ENCODE measurements around the gene CACNA2D3. TPM values are rescaled to one million over a fixed set of nuclear protein-coding genes. Genes with fewer than 3 reads are reported as not detected.

The CACNA2D3 gene
- total and polyA plus RNA-seq, 4 donors: 0.72 to 2.4 (median 1.5) TPM

- intact Hi-C loops (cut with DNase I): no loop called here
- no peaks in the 10 kb centered on the region for H3K27me3 ChIP-seq (ENCODE audit: control insufficient read depth in 1 of 2, insufficient read depth in 2 of 2, low read length in 1 of 2)
- 82 to 87% methylated on average over 8 of the region's 8 CpGs for WGBS, 2 donors
- ATAC-seq (ENCODE audit: low FRiP score) (no peak), DNase-seq (no peak)
- peaks cover 2% of the 10 kb centered on the region for H3K9me3 ChIP-seq (ENCODE audit: control insufficient read depth, low read length)
- no peak overlapping the region for H3K27ac ChIP-seq (ENCODE audit: low read depth in 1 of 2, low read length in 2 of 2)
- no peak overlapping the region for H3K4me3 ChIP-seq (ENCODE audit: low read length in 2 of 2)
- no peaks in the 10 kb centered on the region for H3K4me1 ChIP-seq (ENCODE audit: control insufficient read depth in 1 of 2, insufficient read depth in 2 of 2, low read length in 2 of 2)
- no peaks in the 10 kb centered on the region for H3K36me3 ChIP-seq (ENCODE audit: control insufficient read depth in 1 of 2, insufficient read depth in 2 of 2, low read length in 1 of 2)
Measured at GRCh38 chr3:54915976-54916375, 793.6 kb downstream of the CACNA2D3 start.

- DNase-seq (no peak), ATAC-seq (ENCODE audit: low FRiP score) (no peak)
- H3K4me3 ChIP-seq (ENCODE audit: low read length in 2 of 2): no peak overlapping the region
- intact Hi-C loops (cut with DNase I): no loop called here
- peaks cover 2% of the 10 kb centered on the region for H3K9me3 ChIP-seq (ENCODE audit: control insufficient read depth, low read length)
- no peaks in the 10 kb centered on the region for H3K27me3 ChIP-seq (ENCODE audit: control insufficient read depth in 1 of 2, insufficient read depth in 2 of 2, low read length in 1 of 2)
- H3K4me1 ChIP-seq (ENCODE audit: control insufficient read depth in 1 of 2, insufficient read depth in 2 of 2, low read length in 2 of 2): no peaks in the 10 kb centered on the region
- no peak overlapping the region for H3K27ac ChIP-seq (ENCODE audit: low read depth in 1 of 2, low read length in 2 of 2)
- no peaks in the 10 kb centered on the region for H3K36me3 ChIP-seq (ENCODE audit: control insufficient read depth in 1 of 2, insufficient read depth in 2 of 2, low read length in 1 of 2)
Measured at GRCh38 chr3:54916732-54917131, 794.4 kb downstream of the CACNA2D3 start.

GRCh38 chr3:54917174-54917573 is 794.8 kb downstream of the CACNA2D3 start:
- intact Hi-C loops (cut with DNase I): no loop called here
- no peak overlapping the region for H3K4me3 ChIP-seq (ENCODE audit: low read length in 2 of 2)
- no peaks in the 10 kb centered on the region for H3K9me3 ChIP-seq (ENCODE audit: control insufficient read depth, low read length)
- H3K27ac ChIP-seq (ENCODE audit: low read depth in 1 of 2, low read length in 2 of 2): no peak overlapping the region
- no peaks in the 10 kb centered on the region for H3K4me1 ChIP-seq (ENCODE audit: control insufficient read depth in 1 of 2, insufficient read depth in 2 of 2, low read length in 2 of 2)
- DNase-seq (no peak), ATAC-seq (ENCODE audit: low FRiP score) (no peak)
- WGBS, 2 donors: 92 to 94% methylated on average over 2 of the region's 2 CpGs
- H3K27me3 ChIP-seq (ENCODE audit: control insufficient read depth in 1 of 2, insufficient read depth in 2 of 2, low read length in 1 of 2): no peaks in the 10 kb centered on the region
- no peaks in the 10 kb centered on the region for H3K36me3 ChIP-seq (ENCODE audit: control insufficient read depth in 1 of 2, insufficient read depth in 2 of 2, low read length in 1 of 2)

- DNase-seq (no peak), ATAC-seq (ENCODE audit: low FRiP score) (no peak)
- Histone ChIP-seq H3K36me3 (ENCODE audit: control insufficient read depth in 1 of 2, insufficient read depth in 2 of 2, low read length in 1 of 2) (no peaks in the 10 kb centered on the region), H3K4me3 (ENCODE audit: low read length in 2 of 2) (no peak overlapping the region), H3K27ac (ENCODE audit: low read depth in 1 of 2, low read length in 2 of 2) (no peak overlapping the region), H3K4me1 (ENCODE audit: control insufficient read depth in 1 of 2, insufficient read depth in 2 of 2, low read length in 2 of 2) (no peaks in the 10 kb centered on the region), H3K27me3 (ENCODE audit: control insufficient read depth in 1 of 2, insufficient read depth in 2 of 2, low read length in 1 of 2) (no peaks in the 10 kb centered on the region), H3K9me3 (ENCODE audit: control insufficient read depth, low read length) (no peaks in the 10 kb centered on the region)
- intact Hi-C loops (cut with DNase I): no loop called here
- WGBS, 2 donors: 76 to 93% methylated on average over 4 of the region's 4 CpGs
Measured at GRCh38 chr3:54917862-54918261, 795.5 kb downstream of the CACNA2D3 start.

- no peaks in the 10 kb centered on the region for H3K27me3 ChIP-seq (ENCODE audit: control insufficient read depth in 1 of 2, insufficient read depth in 2 of 2, low read length in 1 of 2)
- no peaks in the 10 kb centered on the region for H3K4me1 ChIP-seq (ENCODE audit: control insufficient read depth in 1 of 2, insufficient read depth in 2 of 2, low read length in 2 of 2)
- no peak overlapping the region for H3K27ac ChIP-seq (ENCODE audit: low read depth in 1 of 2, low read length in 2 of 2)
- no peak overlapping the region for H3K4me3 ChIP-seq (ENCODE audit: low read length in 2 of 2)
- ATAC-seq (ENCODE audit: low FRiP score) (no peak), DNase-seq (no peak)
- intact Hi-C loops (cut with DNase I): no loop called here
- no peaks in the 10 kb centered on the region for H3K36me3 ChIP-seq (ENCODE audit: control insufficient read depth in 1 of 2, insufficient read depth in 2 of 2, low read length in 1 of 2)
- 93 to 94% methylated on average over 12 of the region's 12 CpGs for WGBS, 2 donors
- H3K9me3 ChIP-seq (ENCODE audit: control insufficient read depth, low read length): no peaks in the 10 kb centered on the region
Measured at GRCh38 chr3:54918516-54918915, 796.2 kb downstream of the CACNA2D3 start.

- Histone ChIP-seq H3K27me3 (ENCODE audit: control insufficient read depth in 1 of 2, insufficient read depth in 2 of 2, low read length in 1 of 2) (no peaks in the 10 kb centered on the region), H3K36me3 (ENCODE audit: control insufficient read depth in 1 of 2, insufficient read depth in 2 of 2, low read length in 1 of 2) (no peaks in the 10 kb centered on the region), H3K4me1 (ENCODE audit: control insufficient read depth in 1 of 2, insufficient read depth in 2 of 2, low read length in 2 of 2) (peaks cover 0 to 2% of the 10 kb centered on the region in 2 donors), H3K9me3 (ENCODE audit: control insufficient read depth, low read length) (no peaks in the 10 kb centered on the region), H3K27ac (ENCODE audit: low read depth in 1 of 2, low read length in 2 of 2) (no peak within 1 kb of the TSS), H3K4me3 (ENCODE audit: low read length in 2 of 2) (no peak within 1 kb of the TSS)
- 53 to 63% methylated on average over 14 of the region's 14 CpGs for WGBS, 2 donors
- DNase-seq: no peak
- intact Hi-C loops (cut with DNase I): no loop called here
- no peak for ATAC-seq (ENCODE audit: low FRiP score)
Measured at GRCh38 chr3:54928046-54928770, 805.9 kb downstream of the CACNA2D3 start, which contains the start of gene LRTM1. Gene LRTM1, minus strand, starts transcription at chr3:54928059. Its CDS starts 148 bp downstream, at chr3:54927911.

DNA sequence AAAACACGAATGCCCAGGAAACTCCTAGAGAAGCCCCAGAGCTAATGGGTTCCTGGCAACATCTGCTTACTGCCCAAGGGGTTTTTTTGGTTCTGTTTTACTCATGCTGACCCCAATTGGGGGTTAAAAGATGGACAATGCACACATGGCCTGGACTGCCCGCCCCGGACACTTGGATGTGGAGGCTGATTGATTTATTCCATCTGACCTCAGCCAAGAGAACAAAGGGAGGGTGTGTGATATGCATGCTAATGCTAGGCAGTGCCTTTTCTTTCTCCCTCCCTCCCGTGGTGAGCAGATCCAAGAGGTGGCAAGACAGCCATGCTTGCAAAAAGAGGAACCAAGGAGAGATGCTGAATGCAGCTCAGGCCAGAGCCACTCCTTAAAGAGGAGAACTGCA is 808.8 kb downstream of the CACNA2D3 start:
- intact Hi-C loops (cut with DNase I): no loop called here
- DNase-seq (no peak), ATAC-seq (ENCODE audit: low FRiP score) (no peak)
- 49 to 60% methylated on average over 4 of the region's 4 CpGs for WGBS, 2 donors
- H3K4me3 ChIP-seq (ENCODE audit: low read length in 2 of 2): no peak overlapping the region
- H3K27ac ChIP-seq (ENCODE audit: low read depth in 1 of 2, low read length in 2 of 2): no peak overlapping the region
- H3K27me3 ChIP-seq (ENCODE audit: control insufficient read depth in 1 of 2, insufficient read depth in 2 of 2, low read length in 1 of 2): no peaks in the 10 kb centered on the region
- no peaks in the 10 kb centered on the region for H3K36me3 ChIP-seq (ENCODE audit: control insufficient read depth in 1 of 2, insufficient read depth in 2 of 2, low read length in 1 of 2)
- peaks cover 0 to 2% of the 10 kb centered on the region in 2 donors for H3K4me1 ChIP-seq (ENCODE audit: control insufficient read depth in 1 of 2, insufficient read depth in 2 of 2, low read length in 2 of 2)
- no peaks in the 10 kb centered on the region for H3K9me3 ChIP-seq (ENCODE audit: control insufficient read depth, low read length)

- Histone ChIP-seq H3K9me3 (ENCODE audit: control insufficient read depth, low read length) (no peaks in the 10 kb centered on the region), H3K27me3 (ENCODE audit: control insufficient read depth in 1 of 2, insufficient read depth in 2 of 2, low read length in 1 of 2) (no peaks in the 10 kb centered on the region), H3K27ac (ENCODE audit: low read depth in 1 of 2, low read length in 2 of 2) (no peak overlapping the region), H3K4me3 (ENCODE audit: low read length in 2 of 2) (no peak overlapping the region), H3K36me3 (ENCODE audit: control insufficient read depth in 1 of 2, insufficient read depth in 2 of 2, low read length in 1 of 2) (no peaks in the 10 kb centered on the region), H3K4me1 (ENCODE audit: control insufficient read depth in 1 of 2, insufficient read depth in 2 of 2, low read length in 2 of 2) (no peaks in the 10 kb centered on the region)
- no peak for ATAC-seq (ENCODE audit: low FRiP score)
- 30 to 36% methylated on average over 4 of the region's 4 CpGs for whole genome bisulfite sequencing, 2 donors
- intact Hi-C loops (cut with DNase I): no loop called here
- no peak for DNase-seq
Measured at GRCh38 chr3:54932606-54933005, 810.3 kb downstream of the CACNA2D3 start.

GRCh38 chr3:54935869-54936268 is 813.5 kb downstream of the CACNA2D3 start:
- intact Hi-C loops (cut with DNase I): no loop called here
- WGBS, 2 donors: 75 to 78% methylated on average over 3 of the region's 3 CpGs
- Histone ChIP-seq H3K4me3 (ENCODE audit: low read length in 2 of 2) (no peak overlapping the region), H3K4me1 (ENCODE audit: control insufficient read depth in 1 of 2, insufficient read depth in 2 of 2, low read length in 2 of 2) (no peaks in the 10 kb centered on the region), H3K36me3 (ENCODE audit: control insufficient read depth in 1 of 2, insufficient read depth in 2 of 2, low read length in 1 of 2) (no peaks in the 10 kb centered on the region), H3K9me3 (ENCODE audit: control insufficient read depth, low read length) (no peaks in the 10 kb centered on the region), H3K27ac (ENCODE audit: low read depth in 1 of 2, low read length in 2 of 2) (no peak overlapping the region), H3K27me3 (ENCODE audit: control insufficient read depth in 1 of 2, insufficient read depth in 2 of 2, low read length in 1 of 2) (no peaks in the 10 kb centered on the region)
- DNase-seq (no peak), ATAC-seq (ENCODE audit: low FRiP score) (no peak)
